RWPE1 (cell line): ENCODE data around the gene SLC16A1.
"Not testable (repeated sequence)": the region's sequence is repeated elsewhere in the genome, so short reads cannot be mapped to it uniquely, and the experiment has no call there.

Source experiments
- CTCF ChIA-PET: fragments of 350-600 bp; sonication (Branson Sonifier 250); formaldehyde crosslinking; extraction: SDS; loops from one replicate; lab custom pipeline; 2021; lab: Yijun Ruan, JAX
- POLR2A ChIA-PET: fragments of 400-600 bp; formaldehyde crosslinking; extraction: SDS; loops from one replicate; lab custom pipeline; 2020; ENCODE audit warnings: antibody characterized with exemption; ENCODE audit not compliant: low non-redundant PET; lab: Yijun Ruan, JAX
- DNase-seq: peaks from one replicate; pipeline ENCODE4 v3.0.0; 2012; ENCODE audit warnings: low spot score
- H3K27ac ChIP-seq: fragments of 450-650 bp; 2 replicates; pipeline ENCODE4 v1.5.1; 2017
- TF ChIP-seq, protein P1 (sequence below): fragments of 450-650 bp; conservative IDR thresholded peaks from 2 replicates; pipeline ENCODE4 v1.5.1; 2017; ENCODE audit warnings: low read depth, mild to moderate bottlenecking

SLC16A1 gene

GRCh38 chr1:112901387-112901786 lies 54.6 kb downstream of the SLC16A1 start:
- no peak for DNase-seq
- ChIA-PET CTCF (interaction anchor here (0.6 kb wide), 1 partner anchor 203 kb away, joined by 3 read pairs; no protein-coding TSS in a partner anchor), POLR2A (no interaction called here)
- H3K27ac ChIP-seq = no peak overlapping the region
- TF ChIP-seq, protein P1, sequence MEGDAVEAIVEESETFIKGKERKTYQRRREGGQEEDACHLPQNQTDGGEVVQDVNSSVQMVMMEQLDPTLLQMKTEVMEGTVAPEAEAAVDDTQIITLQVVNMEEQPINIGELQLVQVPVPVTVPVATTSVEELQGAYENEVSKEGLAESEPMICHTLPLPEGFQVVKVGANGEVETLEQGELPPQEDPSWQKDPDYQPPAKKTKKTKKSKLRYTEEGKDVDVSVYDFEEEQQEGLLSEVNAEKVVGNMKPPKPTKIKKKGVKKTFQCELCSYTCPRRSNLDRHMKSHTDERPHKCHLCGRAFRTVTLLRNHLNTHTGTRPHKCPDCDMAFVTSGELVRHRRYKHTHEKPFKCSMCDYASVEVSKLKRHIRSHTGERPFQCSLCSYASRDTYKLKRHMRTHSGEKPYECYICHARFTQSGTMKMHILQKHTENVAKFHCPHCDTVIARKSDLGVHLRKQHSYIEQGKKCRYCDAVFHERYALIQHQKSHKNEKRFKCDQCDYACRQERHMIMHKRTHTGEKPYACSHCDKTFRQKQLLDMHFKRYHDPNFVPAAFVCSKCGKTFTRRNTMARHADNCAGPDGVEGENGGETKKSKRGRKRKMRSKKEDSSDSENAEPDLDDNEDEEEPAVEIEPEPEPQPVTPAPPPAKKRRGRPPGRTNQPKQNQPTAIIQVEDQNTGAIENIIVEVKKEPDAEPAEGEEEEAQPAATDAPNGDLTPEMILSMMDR = no peak

DNA sequence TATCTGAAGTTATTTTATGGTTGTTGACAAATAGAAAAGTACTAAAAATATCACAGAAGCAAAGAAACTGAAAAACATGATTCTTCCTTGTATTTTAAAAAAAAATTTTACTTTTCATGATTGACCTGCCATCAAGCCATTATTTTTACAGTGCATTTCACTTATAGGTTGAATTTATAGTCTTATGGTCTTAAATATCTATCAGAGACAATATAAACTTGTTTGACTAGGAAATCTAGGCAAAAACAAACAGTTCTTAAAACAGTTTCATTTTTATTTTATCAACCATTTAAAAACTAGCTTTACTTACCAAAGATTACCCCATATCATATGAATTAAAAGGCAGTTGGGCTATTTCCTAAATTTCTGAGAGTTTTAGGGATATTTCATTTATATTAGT lies 59.2 kb downstream of the SLC16A1 start:
- no peak overlapping the region for H3K27ac ChIP-seq
- CTCF ChIA-PET = interaction anchor here (0.7 kb wide), 2 partner anchors 15 to 52 kb away, joined by 3 to 5 read pairs; no protein-coding TSS in a partner anchor
- POLR2A ChIA-PET = no interaction called here
- no peak for DNase-seq
- TF ChIP-seq, protein P1 = no peak

- CTCF ChIA-PET = no interaction called here
- POLR2A ChIA-PET = no interaction called here
Measured at GRCh38 chr1:112894561-112895011, 61.4 kb downstream of the SLC16A1 start.

DNA sequence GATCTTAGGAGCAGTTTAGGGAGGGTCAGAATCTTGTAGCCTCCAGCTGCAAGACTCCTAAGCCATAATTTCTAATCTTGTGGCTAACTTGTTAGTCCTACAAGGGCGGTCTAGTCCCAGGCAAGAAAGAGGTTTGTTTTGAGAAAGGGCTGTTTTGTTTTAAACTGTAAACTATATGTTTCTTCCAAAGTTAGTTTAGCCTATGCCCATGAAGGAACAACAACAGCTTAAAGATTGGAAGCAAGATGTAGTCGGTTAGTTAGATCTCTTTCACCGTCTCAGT lies 62.0 kb downstream of the SLC16A1 start:
- ChIA-PET POLR2A (no interaction called here), CTCF (interaction anchor here (0.5 kb wide), 1 partner anchor 1130 kb away, joined by 3 read pairs; no protein-coding TSS in a partner anchor)
- no peak overlapping the region for H3K27ac ChIP-seq
- TF ChIP-seq, protein P1 = no peak
- DNase-seq = no peak

More at GRCh38 chr1:112894561-112895011, 61.4 kb downstream of the SLC16A1 start:
- no peak overlapping the region for H3K27ac ChIP-seq
- TF ChIP-seq, protein P1 = no peak
- DNase-seq = no peak

GRCh38 chr1:112893288-112894009 lies 62.5 kb downstream of the SLC16A1 start:
- TF ChIP-seq, protein P1 = no peak
- POLR2A ChIA-PET = no interaction called here
- no peak overlapping the region for H3K27ac ChIP-seq
- CTCF ChIA-PET = interaction anchor here (0.5 kb wide), 1 partner anchor 1131 kb away, joined by 3 read pairs; no protein-coding TSS in a partner anchor
- DNase-seq = no peak

DNA sequence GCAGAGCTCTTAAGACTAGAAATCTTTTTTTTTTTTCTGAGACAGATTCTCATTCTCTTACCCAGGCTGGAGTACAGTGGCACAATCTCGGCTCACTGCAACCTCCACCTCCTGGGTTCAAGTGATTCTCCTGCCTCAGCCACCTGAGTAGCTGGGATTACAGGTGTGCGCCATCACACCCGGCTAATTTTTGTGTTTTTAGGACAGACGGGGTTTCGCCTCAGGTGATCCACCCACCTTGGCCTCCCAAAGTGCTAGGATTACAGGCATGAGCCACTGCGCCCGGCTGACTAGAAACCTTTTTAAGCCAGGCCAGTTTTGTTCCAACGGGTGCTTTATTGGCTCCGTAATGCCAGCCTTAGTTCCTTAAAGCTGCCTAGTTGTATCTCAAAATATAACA lies 66.1 kb downstream of the SLC16A1 start:
- H3K27ac ChIP-seq, POLR2A ChIA-PET, DNase-seq: not testable (repeated sequence)
- CTCF ChIA-PET = interaction anchor here (0.6 kb wide), 1 partner anchor 12 kb away, joined by 3 read pairs; no protein-coding TSS in a partner anchor

DNA sequence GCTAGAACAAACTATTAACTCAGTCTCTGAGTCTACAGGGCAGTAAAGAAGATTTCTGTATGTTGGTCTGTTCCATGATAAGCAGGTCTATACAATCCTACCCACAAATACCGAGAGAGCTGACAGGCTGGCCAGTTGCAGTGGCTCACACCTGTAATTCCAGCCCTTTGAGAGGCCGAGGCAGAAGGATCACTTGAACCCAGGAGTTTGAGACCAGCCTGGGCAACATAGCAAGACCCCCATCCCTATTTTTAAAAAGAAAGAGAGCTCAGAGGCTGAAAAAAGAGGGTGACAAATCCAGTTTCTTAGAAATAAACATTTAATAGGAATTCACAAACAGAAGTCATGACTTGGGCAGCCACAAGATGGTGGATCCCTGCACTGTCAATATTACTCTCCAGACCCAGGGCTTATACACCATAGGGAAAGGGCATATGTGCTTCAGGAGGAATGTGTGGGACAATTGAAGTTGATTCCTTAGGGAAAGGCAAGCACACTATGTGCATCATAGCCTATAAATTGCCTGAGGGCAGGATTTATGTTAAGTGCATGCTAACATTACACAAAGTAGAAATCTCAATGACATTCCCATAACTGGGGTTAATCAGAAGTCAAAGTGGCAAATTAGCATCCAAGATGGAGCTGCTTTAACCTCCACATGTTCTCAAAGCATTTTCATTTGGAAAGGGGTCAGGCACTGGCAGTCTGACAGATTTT lies 66.8 kb downstream of the SLC16A1 start:
- H3K27ac ChIP-seq = no peak overlapping the region
- TF ChIP-seq, protein P1 = no peak
- DNase-seq = no peak
- ChIA-PET POLR2A (no interaction called here), CTCF (no interaction called here)
